ENCODE results near the gene PKNOX2.

The PKNOX2 gene

GRCh38 chr11:125374398-125374797 lies 209.8 kb downstream of the PKNOX2 start:
- Histone ChIP-seq H3K27ac (ENCODE audit: low read length) (no peak overlapping the region), H3K36me3 (ENCODE audit: insufficient read depth, low read depth, low read length) (no peaks in the 10 kb centered on the region), H3K9ac (ENCODE audit: low read depth, low read length) (no peak overlapping the region), H3K4me3 (ENCODE audit: low read length) (no peak overlapping the region), H3K9me3 (ENCODE audit: insufficient read depth, low read depth, low read length) (no peaks in the 10 kb centered on the region), H3K27me3 (ENCODE audit: insufficient read depth, low read length) (peaks cover 8% of the 10 kb centered on the region; the same call in 1 of the 2 replicates), H3K4me1 (ENCODE audit: insufficient read depth, low read length) (peaks cover 32% of the 10 kb centered on the region; the same call in 1 of the 2 replicates)

- Histone ChIP-seq H3K27ac (ENCODE audit: low read length) (no peak overlapping the region), H3K9ac (ENCODE audit: low read depth, low read length) (no peak overlapping the region), H3K36me3 (ENCODE audit: insufficient read depth, low read depth, low read length) (no peaks in the 10 kb centered on the region), H3K9me3 (ENCODE audit: insufficient read depth, low read depth, low read length) (no peaks in the 10 kb centered on the region), H3K4me1 (ENCODE audit: insufficient read depth, low read length) (peaks cover 24% of the 10 kb centered on the region; the same call in 1 of the 2 replicates), H3K27me3 (ENCODE audit: insufficient read depth, low read length) (peaks cover 8% of the 10 kb centered on the region; the same call in 1 of the 2 replicates), H3K4me3 (ENCODE audit: low read length) (no peak overlapping the region)
Observed at GRCh38 chr11:125375146-125375545, 210.6 kb downstream of the PKNOX2 start.

GRCh38 chr11:125376117-125376516 lies 211.6 kb downstream of the PKNOX2 start:
- Histone ChIP-seq H3K27ac (ENCODE audit: low read length) (no peak overlapping the region), H3K4me3 (ENCODE audit: low read length) (no peak overlapping the region), H3K9ac (ENCODE audit: low read depth, low read length) (no peak overlapping the region), H3K27me3 (ENCODE audit: insufficient read depth, low read length) (peaks cover 8% of the 10 kb centered on the region; the same call in 1 of the 2 replicates), H3K36me3 (ENCODE audit: insufficient read depth, low read depth, low read length) (no peaks in the 10 kb centered on the region), H3K9me3 (ENCODE audit: insufficient read depth, low read depth, low read length) (no peaks in the 10 kb centered on the region), H3K4me1 (ENCODE audit: insufficient read depth, low read length) (peaks cover 14% of the 10 kb centered on the region; the same call in 1 of the 2 replicates)

- no peak overlapping the region for H3K9ac ChIP-seq (ENCODE audit: low read depth, low read length)
- H3K36me3 ChIP-seq (ENCODE audit: insufficient read depth, low read depth, low read length): no peaks in the 10 kb centered on the region
- peaks cover 8% of the 10 kb centered on the region; the same call in 1 of the 2 replicates for H3K27me3 ChIP-seq (ENCODE audit: insufficient read depth, low read length)
- H3K27ac ChIP-seq (ENCODE audit: low read length): no peak overlapping the region
- peaks cover 10% of the 10 kb centered on the region; the same call in 1 of the 2 replicates for H3K4me1 ChIP-seq (ENCODE audit: insufficient read depth, low read length)
- H3K9me3 ChIP-seq (ENCODE audit: insufficient read depth, low read depth, low read length): no peaks in the 10 kb centered on the region
- H3K4me3 ChIP-seq (ENCODE audit: low read length): no peak overlapping the region
Observed at GRCh38 chr11:125376856-125377255, 212.3 kb downstream of the PKNOX2 start.

GRCh38 chr11:125378083-125378482 lies 213.5 kb downstream of the PKNOX2 start:
- no peak overlapping the region for H3K27ac ChIP-seq (ENCODE audit: low read length)

GRCh38 chr11:125378571-125378970 lies 214.0 kb downstream of the PKNOX2 start:
- Histone ChIP-seq H3K9me3 (ENCODE audit: insufficient read depth, low read depth, low read length) (no peaks in the 10 kb centered on the region), H3K4me1 (ENCODE audit: insufficient read depth, low read length) (no peaks in the 10 kb centered on the region), H3K4me3 (ENCODE audit: low read length) (no peak overlapping the region), H3K27me3 (ENCODE audit: insufficient read depth, low read length) (no peaks in the 10 kb centered on the region), H3K9ac (ENCODE audit: low read depth, low read length) (no peak overlapping the region), H3K36me3 (ENCODE audit: insufficient read depth, low read depth, low read length) (no peaks in the 10 kb centered on the region), H3K27ac (ENCODE audit: low read length) (no peak overlapping the region)

More at GRCh38 chr11:125378083-125378482, 213.5 kb downstream of the PKNOX2 start:
- H3K9ac ChIP-seq (ENCODE audit: low read depth, low read length): no peak overlapping the region
- no peaks in the 10 kb centered on the region for H3K4me1 ChIP-seq (ENCODE audit: insufficient read depth, low read length)
- H3K4me3 ChIP-seq (ENCODE audit: low read length): no peak overlapping the region
- H3K9me3 ChIP-seq (ENCODE audit: insufficient read depth, low read depth, low read length): no peaks in the 10 kb centered on the region
- no peaks in the 10 kb centered on the region for H3K36me3 ChIP-seq (ENCODE audit: insufficient read depth, low read depth, low read length)
- H3K27me3 ChIP-seq (ENCODE audit: insufficient read depth, low read length): no peaks in the 10 kb centered on the region

GRCh38 chr11:125379565-125379964 lies 215.0 kb downstream of the PKNOX2 start:
- Histone ChIP-seq H3K36me3 (ENCODE audit: insufficient read depth, low read depth, low read length) (no peaks in the 10 kb centered on the region), H3K27ac (ENCODE audit: low read length) (no peak overlapping the region), H3K4me1 (ENCODE audit: insufficient read depth, low read length) (no peaks in the 10 kb centered on the region), H3K9ac (ENCODE audit: low read depth, low read length) (no peak overlapping the region), H3K27me3 (ENCODE audit: insufficient read depth, low read length) (no peaks in the 10 kb centered on the region), H3K4me3 (ENCODE audit: low read length) (no peak overlapping the region), H3K9me3 (ENCODE audit: insufficient read depth, low read depth, low read length) (no peaks in the 10 kb centered on the region)

GRCh38 chr11:125379981-125380380 lies 215.4 kb downstream of the PKNOX2 start:
- Histone ChIP-seq H3K4me3 (ENCODE audit: low read length) (no peak overlapping the region), H3K27me3 (ENCODE audit: insufficient read depth, low read length) (no peaks in the 10 kb centered on the region), H3K27ac (ENCODE audit: low read length) (no peak overlapping the region), H3K4me1 (ENCODE audit: insufficient read depth, low read length) (no peaks in the 10 kb centered on the region), H3K36me3 (ENCODE audit: insufficient read depth, low read depth, low read length) (no peaks in the 10 kb centered on the region), H3K9ac (ENCODE audit: low read depth, low read length) (no peak overlapping the region), H3K9me3 (ENCODE audit: insufficient read depth, low read depth, low read length) (no peaks in the 10 kb centered on the region)

GRCh38 chr11:125380756-125381445 lies 216.3 kb downstream of the PKNOX2 start:
- Histone ChIP-seq H3K9me3 (ENCODE audit: insufficient read depth, low read depth, low read length) (no peaks in the 10 kb centered on the region), H3K9ac (ENCODE audit: low read depth, low read length) (no peak overlapping the region), H3K27ac (ENCODE audit: low read length) (no peak overlapping the region), H3K36me3 (ENCODE audit: insufficient read depth, low read depth, low read length) (no peaks in the 10 kb centered on the region), H3K4me3 (ENCODE audit: low read length) (no peak overlapping the region), H3K4me1 (ENCODE audit: insufficient read depth, low read length) (no peaks in the 10 kb centered on the region), H3K27me3 (ENCODE audit: insufficient read depth, low read length) (no peaks in the 10 kb centered on the region)

- Histone ChIP-seq H3K4me1 (ENCODE audit: insufficient read depth, low read length) (no peaks in the 10 kb centered on the region), H3K27ac (ENCODE audit: low read length) (no peak overlapping the region), H3K9me3 (ENCODE audit: insufficient read depth, low read depth, low read length) (no peaks in the 10 kb centered on the region), H3K9ac (ENCODE audit: low read depth, low read length) (no peak overlapping the region), H3K27me3 (ENCODE audit: insufficient read depth, low read length) (no peaks in the 10 kb centered on the region), H3K4me3 (ENCODE audit: low read length) (no peak overlapping the region), H3K36me3 (ENCODE audit: insufficient read depth, low read depth, low read length) (no peaks in the 10 kb centered on the region)
Observed at GRCh38 chr11:125381499-125382044, 217.0 kb downstream of the PKNOX2 start.

GRCh38 chr11:125382314-125382791 lies 217.8 kb downstream of the PKNOX2 start:
- no peaks in the 10 kb centered on the region for H3K27me3 ChIP-seq (ENCODE audit: insufficient read depth, low read length)
- no peak overlapping the region for H3K9ac ChIP-seq (ENCODE audit: low read depth, low read length)
- H3K9me3 ChIP-seq (ENCODE audit: insufficient read depth, low read depth, low read length): no peaks in the 10 kb centered on the region
- no peak overlapping the region for H3K27ac ChIP-seq (ENCODE audit: low read length)
- H3K4me3 ChIP-seq (ENCODE audit: low read length): no peak overlapping the region
- no peaks in the 10 kb centered on the region for H3K4me1 ChIP-seq (ENCODE audit: insufficient read depth, low read length)
- H3K36me3 ChIP-seq (ENCODE audit: insufficient read depth, low read depth, low read length): no peaks in the 10 kb centered on the region

GRCh38 chr11:125382822-125383221 lies 218.3 kb downstream of the PKNOX2 start:
- Histone ChIP-seq H3K27me3 (ENCODE audit: insufficient read depth, low read length) (no peaks in the 10 kb centered on the region), H3K4me1 (ENCODE audit: insufficient read depth, low read length) (no peaks in the 10 kb centered on the region), H3K4me3 (ENCODE audit: low read length) (no peak overlapping the region), H3K9me3 (ENCODE audit: insufficient read depth, low read depth, low read length) (no peaks in the 10 kb centered on the region), H3K27ac (ENCODE audit: low read length) (no peak overlapping the region), H3K9ac (ENCODE audit: low read depth, low read length) (no peak overlapping the region), H3K36me3 (ENCODE audit: insufficient read depth, low read depth, low read length) (no peaks in the 10 kb centered on the region)

Measured in iPS-20b (cell line).